GM12891 (cell line): ENCODE measurements around the gene WDFY3.

ENCODE experiments used
- POLR2A ChIP-seq: IDR thresholded peaks from 2 replicates; pipeline ENCODE4 v1.6.1; 2011; ENCODE audit warnings: low read depth, low read length, control low read depth
- TAF1 ChIP-seq: IDR thresholded peaks from 2 replicates; pipeline ENCODE4 v1.6.1; 2011; ENCODE audit warnings: low read depth, low read length, control low read depth

- TF ChIP-seq TAF1 (no peak), POLR2A (no peak)
These were observed 162.8 kb downstream of the WDFY3 start for GRCh38 chr4:84803720-84804119.
